ENCODE results near the gene FAM186B.

- TF ChIP-seq CTCF (IDR thresholded peaks at IDR 0.05 in 4 of 5, conservative IDR thresholded peaks at IDR 0.05 in 1 of 5): no peak
- no peak for TF ChIP-seq POLR2A (IDR thresholded peaks at IDR 0.05)
Observed at GRCh38 chr12:49550693-49551252, 54.7 kb downstream of the FAM186B start.

Data from gastrocnemius medialis (tissue), 4 donors.